A673 (cell line): ENCODE data around the gene KCTD2.

Experiments used
- CTCF ChIP-seq: fragments of 300-800, 200-600 bp; sonication (generic); conservative IDR thresholded peaks from 2 replicates; pipeline ENCODE4 v1.5.1; 2017; ENCODE audit warnings: low read depth, mild to moderate bottlenecking, antibody characterized with exemption, low read length, moderate library complexity, mixed read lengths
- EZH2 ChIP-seq: fragments of 200-600 bp; sonication (generic); IDR thresholded peaks from 2 replicates; pipeline ENCODE4 v1.6.1; 2017; ENCODE audit warnings: borderline replicate concordance, low read depth, mild to moderate bottlenecking, mixed read lengths, antibody characterized with exemption, low read length; ENCODE audit not compliant: poor library complexity, severe bottlenecking

GRCh38 chr17:75041656-75042280 is 5.3 kb upstream of the KCTD2 start:
- TF ChIP-seq CTCF: no peak
- TF ChIP-seq EZH2: no peak
